Body of pancreas (tissue), 4 donors: ENCODE data around the gene RAB22A. TPM values are rescaled to one million over a fixed set of nuclear protein-coding genes. Genes with fewer than 3 reads are reported as not detected.

Experiments used
- ATAC-seq: fragments of 150-250 bp; one replicate; pipeline ENCODE4 v1.9.1; 2016
- DNase-seq, 4 donors: peaks; one replicate each; pipeline ENCODE4 v3.0.0-alpha.2; 2019
- H3K27ac ChIP-seq, 4 donors: fragments of 200-600 bp; sonication (generic); 1 replicate in 3 of 4; 2 replicates in 1 of 4; pipeline versions ENCODE4 v1.5.1 to v1.6.1; 2016 to 2019; ENCODE audit warnings: mild to moderate bottlenecking in 1 of 4, mixed read lengths in 1 of 4, moderate library complexity in 1 of 4
- H3K27me3 ChIP-seq, 2 donors: fragments of 200-600 bp; sonication (generic); one replicate each; pipeline ENCODE4 v1.6.0; 2016; ENCODE audit warnings: mild to moderate bottlenecking in 1 of 2
- H3K36me3 ChIP-seq, 2 donors: fragments of 200-600 bp; sonication (generic); replicated peaks in 1 of 2; 2 replicates each; pipeline ENCODE4 v1.5.1; 2016; ENCODE audit warnings: low read depth in 2 of 2; ENCODE audit not compliant: insufficient read depth in 1 of 2
- H3K4me1 ChIP-seq: fragments of 200-600 bp; sonication (generic); one replicate; pipeline ENCODE4 v1.6.0; 2016
- H3K4me3 ChIP-seq, 2 donors: fragments of 200-600 bp; sonication (generic); 1 replicate in 1 of 2; 2 replicates in 1 of 2; pipeline ENCODE4 v1.5.1; 2016 to 2019
- H3K9me3 ChIP-seq, 3 donors: fragments of 200-600 bp; sonication (generic); 1 replicate in 2 of 3; 2 replicates in 1 of 3; pipeline ENCODE4 v1.5.1; 2016
- CTCF ChIP-seq, 7 experiments: fragments of 450-650 bp in 4 of 7; fragments of 200-600 bp in 3 of 7; sonication (generic) in 3 of 7; IDR thresholded peaks; one replicate each; pipeline ENCODE4 v1.5.1; 2016 to 2019; ENCODE audit warnings: antibody characterized with exemption in 7 of 7
- POLR2A ChIP-seq, 3 donors: fragments of 450-650 bp; IDR thresholded peaks; one replicate each; pipeline ENCODE4 v1.6.1; 2016; ENCODE audit warnings: antibody characterized with exemption in 3 of 3, mild to moderate bottlenecking in 2 of 3
- WGBS, 2 donors: methylation state at CpG; one replicate each; pipeline ENCODE4 v1.1.5; 2017; 5-methylcytosine and 5-hydroxymethylcytosine counted together
- intact Hi-C: fragments of 100-400 bp; cut with DNase I; formaldehyde crosslinking; loops from one replicate; pipeline ENCODE4 v1.15.1; 2023
- total RNA-seq, 2 donors: library from RNA; depleted of rRNA; stranded (reverse); fragments of >200 nt; gene quantifications; one replicate each; pipeline ENCODE4 v1.1.0, GENCODE V29; 2016

Gene RAB22A
- total RNA-seq: 1 to 10 TPM; 6.3 to 9.1 TPM

GRCh38 chr20:58309591-58310290 is at the start of gene RAB22A:
Gene RAB22A (plus strand): TSS chr20:58309715. CDS start chr20:58309977, 262 bp downstream.
- WGBS, 2 donors: 0% methylated on average over 5 to 71 of the region's 73 CpGs
- intact Hi-C loops: no loop called here
- Histone ChIP-seq H3K27me3 (no peaks in the 10 kb centered on the region), H3K4me3 (peak within 1 kb of the TSS; percentile 88 to 96), H3K27ac (peak within 1 kb of the TSS; percentile 48 to 85 (median 76)), H3K4me1 (peaks cover 21% of the 10 kb centered on the region), H3K36me3 (peaks cover 0 to 2% of the 10 kb centered on the region in 2 donors), H3K9me3 (no peaks in the 10 kb centered on the region)
- DNase-seq (peak; percentile 84 to 88 (median 86)), ATAC-seq (peak; percentile 93)
- TF ChIP-seq CTCF (IDR thresholded peaks at IDR 0.05): peak in 1 of 7 experiments; percentile 12
- peak in 2 of 3 donors; percentile 43 to 71 for TF ChIP-seq POLR2A (IDR thresholded peaks at IDR 0.05)

- DNase-seq: no peak
- no peak for ATAC-seq
- Histone ChIP-seq H3K36me3 (no peaks in the 10 kb centered on the region), H3K4me1 (no peaks in the 10 kb centered on the region), H3K4me3 (no peak overlapping the region), H3K9me3 (no peaks in the 10 kb centered on the region), H3K27ac (no peak overlapping the region), H3K27me3 (no peaks in the 10 kb centered on the region)
- intact Hi-C loops: no loop called here
- WGBS, 2 donors: 80 to 89% methylated on average over 5 of the region's 5 CpGs
- TF ChIP-seq CTCF (IDR thresholded peaks at IDR 0.05) (no peak), POLR2A (IDR thresholded peaks at IDR 0.05) (no peak)
Observed at GRCh38 chr20:58260006-58260405, 49.5 kb upstream of the RAB22A start.

- WGBS, 2 donors: 89% methylated on average over 3 of the region's 3 CpGs
- intact Hi-C loops: no loop called here
Observed at GRCh38 chr20:58261660-58262059, 47.9 kb upstream of the RAB22A start.

GRCh38 chr20:58264271-58264670 is 45.2 kb upstream of the RAB22A start:
- H3K36me3 ChIP-seq: no peaks in the 10 kb centered on the region
- no peak overlapping the region for H3K4me3 ChIP-seq
- H3K27ac ChIP-seq: no peak overlapping the region
- H3K4me1 ChIP-seq: no peaks in the 10 kb centered on the region
- TF ChIP-seq POLR2A (IDR thresholded peaks at IDR 0.05) (no peak), CTCF (IDR thresholded peaks at IDR 0.05) (no peak)
- 91 to 93% methylated on average over 6 of the region's 6 CpGs for WGBS, 2 donors
- no peak for ATAC-seq
- intact Hi-C loops: no loop called here
- H3K27me3 ChIP-seq: no peaks in the 10 kb centered on the region
- DNase-seq: no peak
- no peaks in the 10 kb centered on the region for H3K9me3 ChIP-seq

More at GRCh38 chr20:58261660-58262059, 47.9 kb upstream of the RAB22A start:
- TF ChIP-seq POLR2A (IDR thresholded peaks at IDR 0.05): no peak
- no peak for TF ChIP-seq CTCF (IDR thresholded peaks at IDR 0.05)
- Histone ChIP-seq H3K9me3 (no peaks in the 10 kb centered on the region), H3K4me3 (no peak overlapping the region), H3K27me3 (no peaks in the 10 kb centered on the region), H3K27ac (no peak overlapping the region), H3K36me3 (no peaks in the 10 kb centered on the region), H3K4me1 (no peaks in the 10 kb centered on the region)
- no peak for DNase-seq
- ATAC-seq: no peak
